AG09319 (cell line): ENCODE data around the gene ZNF569.

Experiments
- DNase-seq: peaks from one replicate; pipeline ENCODE4 v3.0.0-alpha.2; 2010; ENCODE audit warnings: low read depth; ENCODE audit errors: extremely low read depth
- TF ChIP-seq, protein P1 (sequence below): IDR thresholded peaks from 2 replicates; pipeline ENCODE4 v1.5.1; 2011; ENCODE audit warnings: low read depth, mild to moderate bottlenecking, inconsistent platforms, low read length, moderate library complexity

Gene ZNF569

DNA sequence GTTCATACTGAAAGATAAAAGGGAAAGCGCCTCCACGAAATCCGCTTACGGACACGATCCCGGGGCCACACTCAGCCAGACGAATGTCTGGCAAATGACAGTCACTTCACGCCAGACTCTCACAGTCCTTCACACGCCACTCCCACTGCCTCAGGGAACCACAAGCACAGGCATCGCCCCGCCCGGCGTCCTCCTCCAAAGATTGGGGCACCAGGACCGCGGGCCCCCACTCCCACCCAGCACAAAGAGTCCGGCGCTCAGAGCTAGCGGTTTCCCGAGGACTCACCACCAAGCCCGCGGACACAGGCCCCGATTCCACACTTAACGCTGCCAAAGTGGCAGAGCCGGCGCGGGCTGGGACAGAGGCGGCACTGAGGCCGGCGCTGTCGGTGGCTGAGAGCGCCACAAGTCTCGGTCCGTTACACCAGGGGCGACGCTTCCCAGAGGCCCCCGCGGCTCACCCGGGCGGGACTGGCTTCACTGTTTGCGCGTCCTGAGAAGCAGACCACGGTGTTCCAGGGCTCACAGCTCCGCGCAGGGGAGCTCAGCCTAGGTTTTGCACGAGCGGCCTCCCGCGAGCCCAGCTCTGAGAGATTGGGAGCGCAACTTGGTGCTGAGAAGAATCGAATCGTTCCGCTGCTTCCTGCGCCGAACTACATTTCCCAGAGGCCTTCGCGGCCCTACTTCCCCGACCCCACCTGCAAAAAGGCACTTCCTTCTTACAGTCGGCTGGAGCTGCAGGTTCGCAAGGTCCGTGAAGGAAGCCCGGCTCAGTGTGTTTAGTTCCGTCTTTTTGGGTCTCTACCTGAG lies at the start of gene ZNF569:
TSS of gene ZNF569 (minus strand) at position 647 of the 810 bp plus-strand sequence. CDS start 22,523 bp downstream, outside the sequence.
- TF ChIP-seq, protein P1, sequence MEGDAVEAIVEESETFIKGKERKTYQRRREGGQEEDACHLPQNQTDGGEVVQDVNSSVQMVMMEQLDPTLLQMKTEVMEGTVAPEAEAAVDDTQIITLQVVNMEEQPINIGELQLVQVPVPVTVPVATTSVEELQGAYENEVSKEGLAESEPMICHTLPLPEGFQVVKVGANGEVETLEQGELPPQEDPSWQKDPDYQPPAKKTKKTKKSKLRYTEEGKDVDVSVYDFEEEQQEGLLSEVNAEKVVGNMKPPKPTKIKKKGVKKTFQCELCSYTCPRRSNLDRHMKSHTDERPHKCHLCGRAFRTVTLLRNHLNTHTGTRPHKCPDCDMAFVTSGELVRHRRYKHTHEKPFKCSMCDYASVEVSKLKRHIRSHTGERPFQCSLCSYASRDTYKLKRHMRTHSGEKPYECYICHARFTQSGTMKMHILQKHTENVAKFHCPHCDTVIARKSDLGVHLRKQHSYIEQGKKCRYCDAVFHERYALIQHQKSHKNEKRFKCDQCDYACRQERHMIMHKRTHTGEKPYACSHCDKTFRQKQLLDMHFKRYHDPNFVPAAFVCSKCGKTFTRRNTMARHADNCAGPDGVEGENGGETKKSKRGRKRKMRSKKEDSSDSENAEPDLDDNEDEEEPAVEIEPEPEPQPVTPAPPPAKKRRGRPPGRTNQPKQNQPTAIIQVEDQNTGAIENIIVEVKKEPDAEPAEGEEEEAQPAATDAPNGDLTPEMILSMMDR: no peak

DNA sequence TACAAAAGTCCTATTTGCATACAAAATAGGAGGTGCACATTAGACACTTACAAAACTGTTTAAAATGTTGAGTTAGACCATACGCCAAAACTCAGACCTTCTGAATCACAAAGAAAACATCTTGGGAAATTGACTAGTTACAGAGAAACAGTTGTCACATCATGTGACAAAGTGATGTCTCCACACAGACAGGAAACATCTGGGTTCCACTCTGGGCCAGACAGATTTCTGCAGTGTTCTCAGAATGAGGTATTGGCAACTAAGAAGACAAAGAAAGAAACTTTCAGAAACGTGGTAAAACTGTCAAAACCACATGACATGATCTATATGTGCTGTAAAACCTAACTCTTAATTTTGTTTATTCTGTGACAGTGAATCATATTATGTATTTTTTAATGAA lies 46.2 kb upstream of the ZNF569 start:
- no peak for DNase-seq
- TF ChIP-seq, protein P1: no peak

More for the DNA sequence above, at the start of gene ZNF569:
- DNase-seq: peak; percentile 81

DNA sequence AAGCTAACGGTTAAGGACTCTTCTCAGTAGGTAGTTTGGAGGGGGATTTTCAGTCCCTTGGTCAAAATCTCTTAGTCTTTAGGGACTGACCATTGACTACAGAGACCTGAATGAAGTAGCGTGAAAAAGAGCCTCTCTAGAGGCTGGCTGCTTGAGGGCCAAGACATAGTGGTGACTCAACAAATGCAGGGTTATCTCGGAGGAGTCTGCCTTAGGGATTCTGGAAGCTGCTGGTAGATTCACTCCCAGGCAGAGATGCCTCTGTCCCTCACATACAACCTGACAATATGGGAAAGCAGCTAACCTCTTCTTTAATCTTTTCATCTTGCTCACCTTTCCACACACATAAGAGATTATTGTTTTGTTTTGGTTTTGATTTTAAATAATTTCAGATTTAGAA lies 44.6 kb upstream of the ZNF569 start:
- no peak for DNase-seq
- TF ChIP-seq, protein P1: no peak

DNA sequence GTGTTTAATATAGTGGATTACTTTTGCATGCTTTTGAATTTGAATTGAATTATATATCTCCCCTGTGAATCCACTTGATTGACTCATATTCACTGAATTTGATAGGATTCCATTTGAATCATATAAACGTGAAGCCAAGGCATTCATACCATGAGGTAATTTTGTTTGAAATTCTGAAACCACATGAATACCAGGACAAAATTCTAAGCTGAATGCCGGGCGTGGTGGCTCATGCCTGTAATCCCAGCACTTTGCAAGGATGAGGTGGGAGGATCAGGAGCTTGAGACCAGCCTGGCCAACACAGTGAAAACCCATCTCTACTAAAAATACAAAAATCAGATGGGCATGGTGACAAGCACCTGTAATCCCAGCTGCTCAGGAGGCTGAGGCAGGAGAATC lies 43.9 kb upstream of the ZNF569 start:
- TF ChIP-seq, protein P1: no peak
- no peak for DNase-seq

DNA sequence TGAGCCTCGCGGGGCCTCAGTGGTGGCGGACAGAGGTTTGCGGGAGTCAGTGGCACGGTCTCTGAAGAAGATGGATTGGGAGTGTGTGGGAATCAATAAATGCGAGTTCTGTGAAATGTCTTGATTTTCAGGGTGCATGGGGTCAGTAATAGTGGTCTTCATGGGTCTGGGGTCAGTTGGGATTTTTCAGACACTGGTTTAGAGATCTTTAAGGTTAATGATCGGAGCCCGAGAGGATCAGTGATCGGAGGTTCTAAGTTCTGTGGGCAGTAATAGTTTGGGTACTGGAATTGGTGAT lies 39.9 kb upstream of the ZNF569 start:
- DNase-seq: no peak
- TF ChIP-seq, protein P1: no peak

DNA sequence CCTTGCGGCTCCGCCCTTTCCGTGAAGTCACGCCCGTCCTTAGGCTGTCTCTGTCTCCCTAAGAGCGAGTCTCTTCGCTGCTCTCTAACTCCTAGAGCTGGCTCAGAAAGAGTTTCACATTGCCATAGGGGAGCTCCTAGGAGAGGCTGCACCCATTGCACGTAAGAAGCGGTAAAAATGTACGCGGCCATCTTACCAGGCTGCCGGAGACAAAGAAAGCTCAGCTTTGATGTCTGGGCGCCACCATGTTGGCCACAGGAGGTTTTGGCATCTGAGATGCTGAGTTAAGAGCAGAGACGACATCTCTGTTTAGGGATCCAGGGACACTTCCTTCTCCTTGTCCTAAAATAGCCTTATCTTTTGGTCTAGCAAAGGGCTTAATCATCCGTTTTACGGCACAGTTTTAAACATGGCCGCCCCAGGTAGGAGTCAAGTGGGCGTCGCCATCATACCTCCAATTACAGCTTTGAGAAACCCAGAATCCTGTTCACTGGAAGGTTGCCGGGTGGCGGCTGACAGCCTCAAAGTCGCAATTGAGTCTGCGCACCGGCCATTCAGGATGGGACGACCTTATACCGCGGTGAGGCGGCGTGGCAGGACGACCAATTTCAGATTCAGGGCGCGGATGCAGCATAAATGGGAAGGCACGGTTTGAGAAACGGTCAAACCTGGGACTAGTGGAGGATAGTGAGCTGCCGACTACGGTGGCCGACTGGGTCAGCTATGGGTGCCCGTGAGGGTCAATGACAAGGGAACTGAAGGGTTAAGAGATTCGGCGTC lies 39.3 kb upstream of the ZNF569 start, which contains the start of gene ZNF793:
TSS of gene ZNF793 (plus strand) at position 553 of the 780 bp plus-strand sequence. CDS start 16,501 bp downstream, outside the sequence.
- TF ChIP-seq, protein P1: no peak
- DNase-seq: peak; percentile 29

DNA sequence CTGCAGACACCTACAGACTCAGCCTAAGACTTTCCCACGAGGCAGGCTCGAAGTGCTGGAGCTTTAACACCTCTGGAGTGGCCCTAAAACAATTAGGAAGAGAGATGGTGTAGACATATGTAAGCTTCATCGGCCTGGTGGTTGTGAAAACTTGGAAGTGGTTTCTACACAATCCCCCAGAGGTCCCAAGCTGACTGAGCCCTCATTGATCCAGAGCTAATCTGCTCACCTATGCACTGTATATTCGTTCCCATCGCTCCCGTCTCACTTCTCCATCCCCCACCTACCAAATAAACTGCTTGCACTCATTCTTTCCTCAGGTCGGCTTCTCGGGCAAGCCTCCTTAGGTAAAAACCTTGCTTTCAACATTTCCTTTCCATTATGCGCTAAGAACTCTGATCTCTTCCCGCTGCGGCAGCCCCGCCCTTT lies 38.7 kb upstream of the ZNF569 start:
- DNase-seq: no peak
- TF ChIP-seq, protein P1: no peak
